Neural cell (in vitro differentiated cells): Measurements from ENCODE around the gene EXOC8. TPM values are rescaled to one million over a fixed set of nuclear protein-coding genes. Genes with fewer than 3 reads are reported as not detected.

Source experiments
- polyA plus RNA-seq: library from polyadenylated mRNA; depleted of rRNA; stranded (reverse); fragments of >200 nt; gene quantifications from 2 replicates; pipeline ENCODE4 v1.2.3, GENCODE V29; 2014

EXOC8 gene
- polyA plus RNA-seq, 1 donor from 2014 or later: 12.9 TPM

Other genes starting within 250 kb of the EXOC8 start
- 8.0 and 8.2 TPM in 2 replicates for gene TRIM67, start 175.8 kb downstream of the EXOC8 start, polyA plus RNA-seq
- gene GNPAT, start 96.6 kb downstream of the EXOC8 start, polyA plus RNA-seq: 50.8 and 58.6 TPM in 2 replicates
- 11.8 and 17.3 TPM in 2 replicates for gene SPRTN, start 441 bp upstream of the EXOC8 start, polyA plus RNA-seq
- gene EGLN1, start 84.4 kb upstream of the EXOC8 start, polyA plus RNA-seq: 32.6 and 33.2 TPM in 2 replicates
- 55.1 and 55.2 TPM in 2 replicates for gene TSNAX, start 190.8 kb upstream of the EXOC8 start, polyA plus RNA-seq